ENCODE results near the gene UGT1A6. TPM values are rescaled to one million over a fixed set of nuclear protein-coding genes. Genes with fewer than 3 reads are reported as not detected.

Gene UGT1A6
- total and polyA plus RNA-seq, 2 of the 13 experiments (the other 11 are each of a cell fraction or from before 2014, with no cell fraction given), result 0.25 TPM; not detected in 1

- TF ChIP-seq HHEX (CRISPR knock-in tag; IDR thresholded peaks at IDR 0.05) (peak; percentile 100), MTF2 (CRISPR knock-in tag; IDR thresholded peaks at IDR 0.05; ENCODE audit: borderline replicate concordance) (0 out of 2 replicates have a peak, but pooled peaks have one; percentile 40), FOXK2 (IDR thresholded peaks at IDR 0.05) (peak; percentile 82), SIX4 (CRISPR knock-in tag; IDR thresholded peaks at IDR 0.05) (peak; percentile 91), BORCS8-MEF2B (CRISPR knock-in tag; IDR thresholded peaks at IDR 0.05) (peak; percentile 60; the same call in 1 of the 2 replicates), ETV5 (CRISPR knock-in tag; IDR thresholded peaks at IDR 0.05; ENCODE audit: borderline replicate concordance) (peak; percentile 74; the same call in 1 of the 2 replicates), PHF5A (CRISPR knock-in tag; IDR thresholded peaks at IDR 0.05; ENCODE audit: low read depth, unreplicated experiment) (peak; percentile 68), RBM22 (optimal IDR thresholded peaks at IDR 0.05; ENCODE audit: low read length) (peak; percentile 39), ESRRA (CRISPR knock-in tag; IDR thresholded peaks at IDR 0.05; ENCODE audit: low read depth) (peak; percentile 88), FOXA1 (IDR thresholded peaks at IDR 0.05) (peak; percentile 60), FOXA1 (CRISPR knock-in tag; IDR thresholded peaks at IDR 0.05) (peak; percentile 93), TEF (CRISPR knock-in tag; IDR thresholded peaks at IDR 0.05) (peak; percentile 94), ATF3 (CRISPR knock-in tag; IDR thresholded peaks at IDR 0.05) (peak; percentile 67), ZBTB34 (CRISPR knock-in tag; IDR thresholded peaks at IDR 0.05) (0 out of 2 replicates have a peak, but pooled peaks have one; percentile 38), ZNF766 (CRISPR knock-in tag; IDR thresholded peaks at IDR 0.05; ENCODE audit: borderline replicate concordance) (no peak), TFDP1 (CRISPR knock-in tag; IDR thresholded peaks at IDR 0.05; ENCODE audit: borderline replicate concordance) (peak; percentile 17; the same call in 1 of the 2 replicates), HMGXB4 (CRISPR knock-in tag; IDR thresholded peaks at IDR 0.05; ENCODE audit: borderline replicate concordance in 1 of 2, low read depth in 1 of 2) (peak in 1 of 2 experiments; percentile 71; a peak in 1 of 4 replicates), ZNF264 (CRISPR knock-in tag; IDR thresholded peaks at IDR 0.05) (peak; percentile 93), ZNF441 (CRISPR knock-in tag; IDR thresholded peaks at IDR 0.05; ENCODE audit: borderline replicate concordance) (peak; percentile 83; the same call in 1 of the 2 replicates), CREM (IDR thresholded peaks at IDR 0.05) (peak; percentile 98), CREM (CRISPR knock-in tag; IDR thresholded peaks at IDR 0.05) (no peak), ZNF598 (CRISPR knock-in tag; IDR thresholded peaks at IDR 0.05; ENCODE audit: borderline replicate concordance) (no peak), ZSCAN9 (CRISPR knock-in tag; IDR thresholded peaks at IDR 0.05; ENCODE audit: borderline replicate concordance) (peak; percentile 85), TIGD3 (CRISPR knock-in tag; IDR thresholded peaks at IDR 0.05; ENCODE audit: borderline replicate concordance) (0 out of 2 replicates have a peak, but pooled peaks have one; percentile 72)
Observed at GRCh38 chr2:233745073-233745755, 52.5 kb downstream of the UGT1A6 start (continued).

Measured in HepG2 (cell line).